NCI-H2107 treated with DMSO at 0.1 percent for 48 hours (cell line): Measurements from ENCODE around the gene RTP4.

Source experiments
- DNase-seq: peaks from one replicate; lab custom pipeline; 2025; ENCODE audit not compliant: unreplicated experiment; lab: John Stamatoyannopoulos, UW

The RTP4 gene

GRCh38 chr3:187368251-187369088 lies at the start of gene RTP4:
Gene RTP4 (plus strand): TSS chr3:187368385. CDS start chr3:187368442, 57 bp downstream.
- no peak for DNase-seq

GRCh38 chr3:187318819-187319616 lies 49.2 kb upstream of the RTP4 start:
- peak; percentile 51 for DNase-seq

GRCh38 chr3:187319699-187320302 lies 48.4 kb upstream of the RTP4 start:
- DNase-seq = peak; percentile 42

GRCh38 chr3:187321766-187322165 lies 46.4 kb upstream of the RTP4 start:
- DNase-seq = no peak

GRCh38 chr3:187322291-187322690 lies 45.9 kb upstream of the RTP4 start:
- no peak for DNase-seq

GRCh38 chr3:187323091-187323490 lies 45.1 kb upstream of the RTP4 start:
- no peak for DNase-seq

GRCh38 chr3:187325632-187326031 lies 42.6 kb upstream of the RTP4 start:
- no peak for DNase-seq

- no peak for DNase-seq
These were observed 40.3 kb upstream of the RTP4 start for GRCh38 chr3:187327845-187328244.

- DNase-seq = no peak
These were observed 39.5 kb upstream of the RTP4 start for GRCh38 chr3:187328691-187329090.

- no peak for DNase-seq
These were observed 33.3 kb upstream of the RTP4 start for GRCh38 chr3:187334904-187335303.

GRCh38 chr3:187336322-187336721 lies 31.9 kb upstream of the RTP4 start:
- DNase-seq = no peak

GRCh38 chr3:187340578-187340977 lies 27.6 kb upstream of the RTP4 start:
- no peak for DNase-seq

GRCh38 chr3:187342255-187342654 lies 25.9 kb upstream of the RTP4 start:
- no peak for DNase-seq

GRCh38 chr3:187343670-187344069 lies 24.5 kb upstream of the RTP4 start:
- no peak for DNase-seq

- DNase-seq = no peak
These were observed 15.3 kb upstream of the RTP4 start for GRCh38 chr3:187352581-187353575.

- DNase-seq = no peak
These were observed 10.1 kb upstream of the RTP4 start for GRCh38 chr3:187358068-187358467.

- DNase-seq = no peak
These were observed 8.2 kb upstream of the RTP4 start for GRCh38 chr3:187359798-187360486.

- no peak for DNase-seq
These were observed 7.6 kb upstream of the RTP4 start for GRCh38 chr3:187360596-187360995.

- no peak for DNase-seq
These were observed 6.3 kb upstream of the RTP4 start for GRCh38 chr3:187361835-187362234.

- DNase-seq = no peak
These were observed 553 bp upstream of the RTP4 start for GRCh38 chr3:187367561-187368103.
